Stomach (tissue), 4 donors: ENCODE measurements around the gene DTD1.

Experiments
- EP300 ChIP-seq: sonication (generic); formaldehyde crosslinking; IDR thresholded peaks from one replicate; pipeline ENCODE4 v1.6.1; 2017; ENCODE audit warnings: antibody characterized with exemption
- POLR2A ChIP-seq, 4 donors: fragments of 450-650 bp; IDR thresholded peaks; one replicate each; pipeline ENCODE4 v1.6.1; 2016; ENCODE audit warnings: antibody characterized with exemption in 4 of 4, control low read depth in 2 of 4, mild to moderate bottlenecking in 1 of 4, moderate library complexity in 1 of 4
- POLR2AphosphoS5 ChIP-seq, 3 donors: sonication (generic); formaldehyde crosslinking; IDR thresholded peaks; one replicate each; pipeline ENCODE4 v1.6.1; 2016; ENCODE audit warnings: antibody characterized with exemption in 3 of 3
- TF ChIP-seq, protein P1 (sequence below), 7 experiments: fragments of 450-650 bp in 4 of 7; fragments of 200-600 bp in 3 of 7; sonication (generic) in 3 of 7; IDR thresholded peaks; one replicate each; pipeline ENCODE4 v1.5.1; 2016 to 2019; ENCODE audit warnings: antibody characterized with exemption in 7 of 7, control low read depth in 2 of 7, mild to moderate bottlenecking in 1 of 7

DNA sequence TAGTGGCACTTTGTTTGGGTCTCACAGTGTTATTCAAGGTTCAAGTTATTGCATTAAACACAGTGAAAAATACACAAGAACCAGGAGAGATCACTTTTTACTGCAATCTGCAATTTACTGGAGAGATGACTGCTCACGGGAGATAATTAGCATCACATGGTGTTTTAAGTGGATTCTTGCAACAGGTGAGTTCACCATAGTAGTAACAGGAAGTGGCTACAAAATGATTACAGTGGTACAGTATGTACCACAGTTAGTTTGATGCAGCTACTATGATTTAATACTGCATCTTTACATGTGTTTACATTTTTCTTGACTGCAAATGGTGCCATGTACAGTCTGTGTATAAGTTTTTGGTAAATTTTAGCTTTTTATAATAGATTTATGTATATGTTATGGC, 129.2 kb downstream of the DTD1 start:
- TF ChIP-seq, protein P1, sequence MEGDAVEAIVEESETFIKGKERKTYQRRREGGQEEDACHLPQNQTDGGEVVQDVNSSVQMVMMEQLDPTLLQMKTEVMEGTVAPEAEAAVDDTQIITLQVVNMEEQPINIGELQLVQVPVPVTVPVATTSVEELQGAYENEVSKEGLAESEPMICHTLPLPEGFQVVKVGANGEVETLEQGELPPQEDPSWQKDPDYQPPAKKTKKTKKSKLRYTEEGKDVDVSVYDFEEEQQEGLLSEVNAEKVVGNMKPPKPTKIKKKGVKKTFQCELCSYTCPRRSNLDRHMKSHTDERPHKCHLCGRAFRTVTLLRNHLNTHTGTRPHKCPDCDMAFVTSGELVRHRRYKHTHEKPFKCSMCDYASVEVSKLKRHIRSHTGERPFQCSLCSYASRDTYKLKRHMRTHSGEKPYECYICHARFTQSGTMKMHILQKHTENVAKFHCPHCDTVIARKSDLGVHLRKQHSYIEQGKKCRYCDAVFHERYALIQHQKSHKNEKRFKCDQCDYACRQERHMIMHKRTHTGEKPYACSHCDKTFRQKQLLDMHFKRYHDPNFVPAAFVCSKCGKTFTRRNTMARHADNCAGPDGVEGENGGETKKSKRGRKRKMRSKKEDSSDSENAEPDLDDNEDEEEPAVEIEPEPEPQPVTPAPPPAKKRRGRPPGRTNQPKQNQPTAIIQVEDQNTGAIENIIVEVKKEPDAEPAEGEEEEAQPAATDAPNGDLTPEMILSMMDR (IDR thresholded peaks at IDR 0.05), result no peak
- TF ChIP-seq POLR2AphosphoS5 (IDR thresholded peaks at IDR 0.05), result no peak
- no peak for TF ChIP-seq POLR2A (IDR thresholded peaks at IDR 0.05)
- no peak for TF ChIP-seq EP300
